PFSK-1 (cell line): Measurements from ENCODE around the gene DDX25.

ENCODE experiments used
- POLR2AphosphoS5 ChIP-seq: IDR thresholded peaks from 2 replicates; pipeline ENCODE4 v1.6.1; 2012; ENCODE audit warnings: low read depth, mild to moderate bottlenecking, control low read depth, low read length, moderate library complexity
- TAF1 ChIP-seq: IDR thresholded peaks from 2 replicates; pipeline ENCODE4 v1.6.1; 2012; ENCODE audit warnings: low read length, control low read depth, borderline replicate concordance; ENCODE audit not compliant: insufficient read depth

- TF ChIP-seq TAF1 (no peak), POLR2AphosphoS5 (no peak)
Observed at GRCh38 chr11:125929445-125930075, 25.3 kb downstream of the DDX25 start.
